PC-9 (cell line): ENCODE data around the gene YIPF5.

Experiments
- EZH2 ChIP-seq: fragments of 200-600 bp; sonication (generic); IDR thresholded peaks from 2 replicates; pipeline ENCODE4 v1.8.0; 2017; ENCODE audit warnings: antibody characterized with exemption, low read depth
- TF ChIP-seq, protein P1 (sequence below): fragments of 200-600 bp; sonication (generic); conservative IDR thresholded peaks from 2 replicates; pipeline ENCODE4 v1.6.1; 2017; ENCODE audit warnings: mixed run types, antibody characterized with exemption, mild to moderate bottlenecking, moderate library complexity

DNA sequence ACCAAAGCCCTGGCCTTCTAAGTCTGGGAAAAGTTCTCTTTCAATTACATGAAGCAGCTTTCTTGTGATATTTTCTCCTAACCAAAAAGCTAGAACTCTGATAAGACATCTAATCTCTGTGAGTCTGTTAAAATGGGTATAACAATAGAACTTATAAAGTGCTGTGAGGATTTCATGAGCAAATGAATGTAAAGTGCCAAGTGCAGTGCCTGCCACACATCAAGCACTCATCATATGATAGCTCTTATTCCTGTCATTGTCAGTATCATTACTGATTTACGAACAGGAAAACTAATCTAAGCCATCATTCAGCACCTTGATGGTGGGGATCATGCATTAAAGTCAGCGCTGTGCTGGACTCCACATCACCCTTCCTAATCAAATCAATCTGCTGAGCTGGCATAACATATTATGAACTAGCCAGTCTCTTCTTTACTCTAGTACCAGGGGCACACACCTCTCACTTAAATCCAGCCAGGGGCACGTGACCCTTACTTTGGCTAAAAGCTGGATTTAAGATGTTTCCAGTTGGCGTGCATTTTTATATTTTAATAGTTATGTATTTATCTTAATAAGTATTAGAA, 37.3 kb downstream of the YIPF5 start:
- no peak for TF ChIP-seq EZH2
- TF ChIP-seq, protein P1, sequence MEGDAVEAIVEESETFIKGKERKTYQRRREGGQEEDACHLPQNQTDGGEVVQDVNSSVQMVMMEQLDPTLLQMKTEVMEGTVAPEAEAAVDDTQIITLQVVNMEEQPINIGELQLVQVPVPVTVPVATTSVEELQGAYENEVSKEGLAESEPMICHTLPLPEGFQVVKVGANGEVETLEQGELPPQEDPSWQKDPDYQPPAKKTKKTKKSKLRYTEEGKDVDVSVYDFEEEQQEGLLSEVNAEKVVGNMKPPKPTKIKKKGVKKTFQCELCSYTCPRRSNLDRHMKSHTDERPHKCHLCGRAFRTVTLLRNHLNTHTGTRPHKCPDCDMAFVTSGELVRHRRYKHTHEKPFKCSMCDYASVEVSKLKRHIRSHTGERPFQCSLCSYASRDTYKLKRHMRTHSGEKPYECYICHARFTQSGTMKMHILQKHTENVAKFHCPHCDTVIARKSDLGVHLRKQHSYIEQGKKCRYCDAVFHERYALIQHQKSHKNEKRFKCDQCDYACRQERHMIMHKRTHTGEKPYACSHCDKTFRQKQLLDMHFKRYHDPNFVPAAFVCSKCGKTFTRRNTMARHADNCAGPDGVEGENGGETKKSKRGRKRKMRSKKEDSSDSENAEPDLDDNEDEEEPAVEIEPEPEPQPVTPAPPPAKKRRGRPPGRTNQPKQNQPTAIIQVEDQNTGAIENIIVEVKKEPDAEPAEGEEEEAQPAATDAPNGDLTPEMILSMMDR = no peak
